Measurements from ENCODE around the gene TMEM161A.
A peak's percentile ranks its signal among the peaks of the same experiment; 100 is the strongest.

Gene TMEM161A

DNA sequence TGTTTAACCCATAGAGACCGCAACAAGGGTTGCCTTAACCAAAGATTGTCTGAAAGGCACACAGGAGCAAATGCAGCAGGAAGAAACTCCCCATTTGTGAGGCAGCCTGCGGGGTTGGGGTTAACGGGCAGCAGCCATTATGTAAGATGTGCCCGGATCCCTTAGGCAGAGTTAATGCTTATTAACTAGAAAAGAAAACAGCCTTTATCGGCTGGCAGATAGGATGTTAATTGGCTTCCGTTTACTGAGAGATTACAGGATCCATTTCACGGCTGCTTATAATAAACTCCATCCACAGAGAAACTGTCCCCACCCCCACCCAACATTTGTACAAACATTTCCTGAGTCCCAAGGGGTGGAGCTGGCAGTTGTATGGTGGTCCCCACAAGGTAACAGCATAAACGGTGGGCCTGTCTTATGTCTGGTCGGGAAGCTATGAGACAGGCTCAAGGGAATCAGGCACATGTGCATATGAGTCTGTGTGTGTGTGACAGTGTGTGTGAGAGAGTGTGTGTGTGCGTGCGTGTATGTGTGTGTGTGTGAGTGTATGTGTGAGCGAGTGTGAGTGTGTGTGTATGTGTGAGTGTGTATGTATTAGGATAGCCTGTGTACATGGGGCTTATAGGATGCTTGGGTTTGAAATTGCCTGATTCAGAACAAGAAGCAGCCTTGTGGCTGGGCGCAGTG lies 63.9 kb downstream of the TMEM161A start:
- Histone ChIP-seq H3K36me3 (ENCODE audit: control insufficient read depth in 4 of 4, insufficient read depth in 4 of 4, low read length in 3 of 4) (peaks cover 0 to 4% (median 2%) of the 10 kb centered on the region in 4 experiments), H3K9me3 (ENCODE audit: control extremely low read depth in 1 of 5, control insufficient read depth in 4 of 5, insufficient read depth in 2 of 5, low read depth in 1 of 5, low read length in 4 of 5) (no peaks in the 10 kb centered on the region), H3K27me3 (replicated peaks in 2 of 5; ENCODE audit: control insufficient read depth in 4 of 5, insufficient read depth in 5 of 5, low read length in 4 of 5) (no peaks in the 10 kb centered on the region), H3K4me3 (ENCODE audit: control insufficient read depth in 1 of 7, extremely low read depth in 1 of 7, insufficient read depth in 4 of 7, low read depth in 2 of 7, low read length in 6 of 7) (no peak overlapping the region), H3K4me1 (ENCODE audit: control extremely low read depth in 1 of 4, control insufficient read depth in 4 of 4, insufficient read depth in 4 of 4, low read length in 3 of 4) (peaks cover 0 to 4% (median 0%) of the 10 kb centered on the region in 4 experiments), H3K27ac (ENCODE audit: insufficient read depth in 1 of 2, low read depth in 1 of 2, low read length in 2 of 2, poor library complexity in 1 of 2, severe bottlenecking in 2 of 2) (no peak overlapping the region)
- 71% methylated on average over 10 of the region's 13 CpGs for WGBS (ENCODE audit: insufficient coverage)
- POLR2A ChIA-PET = no interaction called here
- CTCF ChIA-PET = interaction anchor here (0.8 to 1.9 kb wide), 2 partner anchors 8 to 9 kb away, joined by 3 to 5 read pairs; no protein-coding TSS in a partner anchor
- peak in 1 of 3 donors; percentile 7 for DNase-seq

DNA sequence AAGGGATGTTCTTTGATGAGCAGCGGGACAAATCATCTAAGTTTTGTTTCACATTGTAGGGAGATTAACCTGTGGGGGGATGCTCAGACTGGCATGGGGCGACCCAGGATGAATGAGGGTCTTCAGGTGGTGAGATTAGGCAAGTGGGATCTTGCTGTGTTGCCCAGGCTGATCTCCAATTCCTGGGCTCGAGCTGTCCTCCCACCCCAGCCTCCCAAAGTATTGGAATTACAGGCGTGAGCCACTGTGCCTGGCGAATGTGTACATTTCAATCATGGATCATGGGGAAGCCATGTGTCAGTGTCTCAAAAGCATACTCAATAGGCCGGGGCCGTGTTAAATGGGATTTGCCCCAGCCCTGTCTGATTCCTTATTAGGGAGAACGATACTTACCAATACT lies 66.4 kb downstream of the TMEM161A start:
- Histone ChIP-seq H3K27ac (ENCODE audit: insufficient read depth in 1 of 2, low read depth in 1 of 2, low read length in 2 of 2, poor library complexity in 1 of 2, severe bottlenecking in 2 of 2) (no peak overlapping the region), H3K9me3 (ENCODE audit: control extremely low read depth in 1 of 5, control insufficient read depth in 4 of 5, insufficient read depth in 2 of 5, low read depth in 1 of 5, low read length in 4 of 5) (no peaks in the 10 kb centered on the region), H3K27me3 (replicated peaks in 2 of 5; ENCODE audit: control insufficient read depth in 4 of 5, insufficient read depth in 5 of 5, low read length in 4 of 5) (no peaks in the 10 kb centered on the region), H3K4me3 (ENCODE audit: control insufficient read depth in 1 of 7, extremely low read depth in 1 of 7, insufficient read depth in 4 of 7, low read depth in 2 of 7, low read length in 6 of 7) (no peak overlapping the region), H3K4me1 (ENCODE audit: control extremely low read depth in 1 of 4, control insufficient read depth in 4 of 4, insufficient read depth in 4 of 4, low read length in 3 of 4) (peaks cover 0 to 4% (median 0%) of the 10 kb centered on the region in 4 experiments), H3K36me3 (ENCODE audit: control insufficient read depth in 4 of 4, insufficient read depth in 4 of 4, low read length in 3 of 4) (peaks cover 0 to 4% (median 2%) of the 10 kb centered on the region in 4 experiments)
- ChIA-PET CTCF (no interaction called here), POLR2A (no interaction called here)
- WGBS (ENCODE audit: insufficient coverage) = 94% methylated on average over 6 of the region's 8 CpGs
- no peak for DNase-seq

All from common myeloid progenitor, CD34-positive (primary cell).